ENCODE results near the gene L3MBTL4. TPM values are rescaled to one million over a fixed set of nuclear protein-coding genes. Genes with fewer than 3 reads are reported as not detected.

Gene L3MBTL4
- total RNA-seq, 4 donors from 2014 or later = 5.6 to 45.7 (median 12.0) TPM

DNA sequence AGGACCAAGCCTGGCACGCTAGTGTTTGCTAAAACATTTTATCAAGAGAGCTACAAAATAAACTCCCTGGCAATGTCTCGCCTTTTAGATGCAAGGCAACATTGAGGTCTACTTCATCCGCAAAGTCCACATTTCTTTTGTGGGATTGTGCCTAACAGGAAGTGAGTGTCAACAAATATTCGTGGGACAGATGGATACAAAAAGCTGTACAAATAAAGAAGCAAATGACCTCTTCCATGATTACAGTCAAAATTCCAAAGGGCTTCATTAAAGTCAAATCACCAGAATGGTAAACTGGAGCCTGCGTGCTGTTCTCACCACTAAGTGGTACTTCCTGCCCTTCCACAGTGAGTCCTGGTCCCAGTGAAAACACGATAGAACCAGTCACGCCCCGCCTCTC lies 40.4 kb downstream of the L3MBTL4 start:
- Histone ChIP-seq H3K9me3 (no peaks in the 10 kb centered on the region), H3K36me3 (no peaks in the 10 kb centered on the region), H3K27ac (no peak overlapping the region), H3K4me3 (no peak overlapping the region), H3K27me3 (no peaks in the 10 kb centered on the region), H3K4me1 (no peaks in the 10 kb centered on the region)
- TF ChIP-seq, protein P1, sequence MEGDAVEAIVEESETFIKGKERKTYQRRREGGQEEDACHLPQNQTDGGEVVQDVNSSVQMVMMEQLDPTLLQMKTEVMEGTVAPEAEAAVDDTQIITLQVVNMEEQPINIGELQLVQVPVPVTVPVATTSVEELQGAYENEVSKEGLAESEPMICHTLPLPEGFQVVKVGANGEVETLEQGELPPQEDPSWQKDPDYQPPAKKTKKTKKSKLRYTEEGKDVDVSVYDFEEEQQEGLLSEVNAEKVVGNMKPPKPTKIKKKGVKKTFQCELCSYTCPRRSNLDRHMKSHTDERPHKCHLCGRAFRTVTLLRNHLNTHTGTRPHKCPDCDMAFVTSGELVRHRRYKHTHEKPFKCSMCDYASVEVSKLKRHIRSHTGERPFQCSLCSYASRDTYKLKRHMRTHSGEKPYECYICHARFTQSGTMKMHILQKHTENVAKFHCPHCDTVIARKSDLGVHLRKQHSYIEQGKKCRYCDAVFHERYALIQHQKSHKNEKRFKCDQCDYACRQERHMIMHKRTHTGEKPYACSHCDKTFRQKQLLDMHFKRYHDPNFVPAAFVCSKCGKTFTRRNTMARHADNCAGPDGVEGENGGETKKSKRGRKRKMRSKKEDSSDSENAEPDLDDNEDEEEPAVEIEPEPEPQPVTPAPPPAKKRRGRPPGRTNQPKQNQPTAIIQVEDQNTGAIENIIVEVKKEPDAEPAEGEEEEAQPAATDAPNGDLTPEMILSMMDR (IDR thresholded peaks at IDR 0.05) = no peak
- no peak for TF ChIP-seq POLR2A (IDR thresholded peaks at IDR 0.05)
- DNase-seq = no peak
- intact Hi-C loops (cut with DNase I; ENCODE audit: low total_unique reads) = no loop called here

DNA sequence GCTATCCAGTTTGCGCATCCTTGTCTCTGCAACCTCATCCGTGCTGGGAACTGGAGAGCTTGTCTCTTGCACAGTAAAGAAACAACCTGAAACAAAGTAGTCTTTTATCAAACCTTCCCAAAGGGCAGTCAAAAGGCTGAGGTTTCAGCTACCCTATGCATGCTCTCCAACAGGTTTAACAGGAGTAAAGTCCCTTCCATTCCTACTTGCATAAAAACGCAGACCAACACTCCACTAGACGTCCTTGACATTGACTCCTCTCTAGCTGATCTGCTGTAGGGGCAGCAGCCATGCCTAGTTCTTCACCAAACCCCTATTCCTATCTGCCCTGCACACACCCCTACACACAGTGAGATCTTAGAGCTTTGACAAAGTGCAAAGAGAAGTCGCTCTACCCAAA lies 41.5 kb downstream of the L3MBTL4 start:
- no peak overlapping the region for H3K27ac ChIP-seq
- no peaks in the 10 kb centered on the region for H3K27me3 ChIP-seq
- TF ChIP-seq, protein P1 (IDR thresholded peaks at IDR 0.05) = no peak
- TF ChIP-seq POLR2A (IDR thresholded peaks at IDR 0.05) = no peak
- H3K9me3 ChIP-seq = no peaks in the 10 kb centered on the region
- no peak for DNase-seq
- intact Hi-C loops (cut with DNase I; ENCODE audit: low total_unique reads) = no loop called here
- no peak overlapping the region for H3K4me3 ChIP-seq
- no peaks in the 10 kb centered on the region for H3K4me1 ChIP-seq
- H3K36me3 ChIP-seq = no peaks in the 10 kb centered on the region

DNA sequence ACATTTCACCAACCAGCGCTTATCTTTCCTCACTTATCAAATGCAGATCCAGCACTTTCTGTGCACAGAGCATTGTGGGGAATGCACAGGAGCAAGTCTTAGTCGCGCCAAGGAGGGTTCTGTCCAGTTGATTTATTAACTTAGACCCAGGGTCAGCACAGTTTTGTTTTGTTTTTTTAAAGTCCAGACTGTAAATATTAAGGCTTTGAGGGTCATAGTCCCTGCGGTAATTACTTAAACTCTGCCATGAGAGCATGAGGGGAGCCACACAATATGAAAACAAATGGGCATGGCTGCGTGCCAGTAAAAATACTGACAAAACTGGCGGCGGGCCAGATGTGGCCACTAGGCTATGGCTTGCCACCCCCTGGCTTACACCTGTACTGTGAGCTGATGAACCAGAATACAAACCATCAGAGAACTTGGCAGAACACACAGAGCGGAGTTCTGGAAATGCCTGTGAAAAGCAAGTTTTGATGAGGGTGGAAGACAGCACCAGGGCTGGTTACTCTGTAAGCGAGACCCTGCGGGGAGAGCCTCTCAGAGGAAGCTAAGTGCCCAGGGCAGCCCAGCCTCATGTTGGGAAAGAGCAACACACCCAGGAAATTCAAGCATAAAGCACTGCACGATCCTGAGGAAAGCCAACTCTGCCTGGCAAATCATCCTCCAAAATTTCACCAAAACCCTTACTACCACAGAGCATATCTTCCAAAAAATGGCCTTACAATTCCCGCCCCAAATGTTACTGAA lies 43.6 kb downstream of the L3MBTL4 start:
- H3K36me3 ChIP-seq = no peaks in the 10 kb centered on the region
- no peaks in the 10 kb centered on the region for H3K9me3 ChIP-seq
- no peaks in the 10 kb centered on the region for H3K4me1 ChIP-seq
- DNase-seq = no peak
- no peak overlapping the region for H3K27ac ChIP-seq
- TF ChIP-seq, protein P1 (IDR thresholded peaks at IDR 0.05) = no peak
- TF ChIP-seq POLR2A (IDR thresholded peaks at IDR 0.05) = no peak
- no peaks in the 10 kb centered on the region for H3K27me3 ChIP-seq
- intact Hi-C loops (cut with DNase I; ENCODE audit: low total_unique reads) = no loop called here
- no peak overlapping the region for H3K4me3 ChIP-seq

DNA sequence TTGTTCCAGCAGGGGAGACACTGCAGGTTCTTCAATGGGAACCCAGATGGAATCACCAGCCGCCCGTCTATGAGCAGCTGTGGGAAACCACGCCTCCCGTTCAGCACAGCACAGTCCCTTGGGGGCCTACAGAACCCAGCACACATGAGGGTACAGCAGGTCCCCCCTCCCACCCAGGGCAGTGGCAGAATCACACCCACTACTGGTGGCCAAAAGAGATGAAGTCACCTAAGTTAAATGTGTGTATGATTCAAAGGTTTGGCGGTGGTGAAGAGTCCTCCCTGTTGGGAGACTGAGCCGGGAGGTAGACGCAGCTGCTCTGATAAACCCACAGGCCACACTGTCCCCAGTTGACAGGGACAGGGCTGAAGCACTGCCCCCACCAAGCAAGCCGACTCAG lies 44.3 kb downstream of the L3MBTL4 start:
- DNase-seq = no peak
- TF ChIP-seq POLR2A (IDR thresholded peaks at IDR 0.05) = no peak
- TF ChIP-seq, protein P1 (IDR thresholded peaks at IDR 0.05) = no peak

DNA sequence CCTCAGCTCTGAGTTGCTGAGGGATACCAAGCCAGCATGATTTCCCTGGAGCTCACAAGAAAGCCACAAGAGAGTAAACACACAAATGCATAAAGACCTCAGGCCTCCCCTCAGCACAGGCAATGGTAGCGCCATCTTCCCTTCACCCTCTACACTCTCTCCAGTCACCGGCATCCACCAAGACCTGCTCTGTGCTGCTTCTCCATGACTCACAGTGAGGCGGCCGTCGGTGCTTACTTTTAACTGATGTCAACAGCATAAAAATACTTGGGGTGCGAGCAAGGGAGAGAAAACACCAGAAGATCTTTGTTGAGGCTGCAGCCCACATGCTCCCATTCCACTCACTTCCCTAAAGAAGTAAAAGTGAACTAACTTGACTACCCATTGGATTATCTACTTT lies 46.7 kb downstream of the L3MBTL4 start:
- no peak for TF ChIP-seq POLR2A (IDR thresholded peaks at IDR 0.05)
- TF ChIP-seq, protein P1 (IDR thresholded peaks at IDR 0.05) = no peak
- Histone ChIP-seq H3K4me1 (no peaks in the 10 kb centered on the region), H3K4me3 (no peak overlapping the region), H3K27me3 (no peaks in the 10 kb centered on the region), H3K9me3 (no peaks in the 10 kb centered on the region), H3K27ac (no peak overlapping the region), H3K36me3 (no peaks in the 10 kb centered on the region)
- no peak for DNase-seq
- intact Hi-C loops (cut with DNase I; ENCODE audit: low total_unique reads) = no loop called here

More for the DNA sequence above, 44.3 kb downstream of the L3MBTL4 start:
- Histone ChIP-seq H3K4me3 (no peak overlapping the region), H3K27ac (no peak overlapping the region), H3K4me1 (no peaks in the 10 kb centered on the region), H3K36me3 (no peaks in the 10 kb centered on the region), H3K9me3 (no peaks in the 10 kb centered on the region), H3K27me3 (no peaks in the 10 kb centered on the region)
- intact Hi-C loops (cut with DNase I; ENCODE audit: low total_unique reads) = no loop called here
